ENCODE measurements around the gene ATRN. TPM values are rescaled to one million over a fixed set of nuclear protein-coding genes. Genes with fewer than 3 reads are reported as not detected.
A peak's percentile ranks its signal among the peaks of the same experiment; 100 is the strongest.

The ATRN gene
- total and polyA plus RNA-seq, 7 donors = 3.9 to 18.6 (median 14.7) TPM

- H3K9me3 ChIP-seq = no peaks in the 10 kb centered on the region
- ATAC-seq (peak; percentile 47 to 81 (median 72)), DNase-seq (no peak)
- H3K4me1 ChIP-seq = peaks cover 12% of the 10 kb centered on the region
- peak overlapping the region; percentile 42 for H3K27ac ChIP-seq
- no peak overlapping the region for H3K4me3 ChIP-seq
- H3K27me3 ChIP-seq (ENCODE audit: insufficient read depth in 3 of 3, low read length in 2 of 3) = peaks cover 0 to under 1% (median 0%) of the 10 kb centered on the region in 3 donors
- H3K36me3 ChIP-seq (ENCODE audit: insufficient read depth in 1 of 2, low read depth in 1 of 2) = no peaks in the 10 kb centered on the region
- intact Hi-C loops (cut with DNase I) = no loop called here
- 52 to 67% (median 58%) methylated on average over 2 of the region's 2 CpGs for WGBS, 3 donors
- no peak for TF ChIP-seq CTCF (IDR thresholded peaks at IDR 0.05)
These were observed 216.8 kb downstream of the ATRN start for GRCh38 chr20:3687655-3688054.

GRCh38 chr20:3689978-3690377 is 219.2 kb downstream of the ATRN start:
- intact Hi-C loops (cut with DNase I) = no loop called here

GRCh38 chr20:3690413-3690812 is 219.6 kb downstream of the ATRN start:
- ATAC-seq = no peak
- intact Hi-C loops (cut with DNase I) = no loop called here
- H3K4me3 ChIP-seq = no peak overlapping the region
- no peak overlapping the region for H3K27ac ChIP-seq
- WGBS, 3 donors = 93 to 96% (median 95%) methylated on average over 3 of the region's 3 CpGs
- no peak for TF ChIP-seq CTCF (IDR thresholded peaks at IDR 0.05)
- H3K27me3 ChIP-seq (ENCODE audit: insufficient read depth in 3 of 3, low read length in 2 of 3) = no peaks in the 10 kb centered on the region
- H3K36me3 ChIP-seq (ENCODE audit: insufficient read depth in 1 of 2, low read depth in 1 of 2) = no peaks in the 10 kb centered on the region
- H3K4me1 ChIP-seq = peaks cover 12% of the 10 kb centered on the region
- no peak for DNase-seq
- no peaks in the 10 kb centered on the region for H3K9me3 ChIP-seq

More at GRCh38 chr20:3689978-3690377, 219.2 kb downstream of the ATRN start:
- TF ChIP-seq CTCF (IDR thresholded peaks at IDR 0.05) = no peak
- H3K27ac ChIP-seq = no peak overlapping the region
- H3K9me3 ChIP-seq = no peaks in the 10 kb centered on the region
- 90 to 91% (median 90%) methylated on average over 11 of the region's 11 CpGs for WGBS, 3 donors
- no peaks in the 10 kb centered on the region for H3K27me3 ChIP-seq (ENCODE audit: insufficient read depth in 3 of 3, low read length in 2 of 3)
- ATAC-seq (no peak), DNase-seq (no peak)
- no peak overlapping the region for H3K4me3 ChIP-seq
- H3K36me3 ChIP-seq (ENCODE audit: insufficient read depth in 1 of 2, low read depth in 1 of 2) = no peaks in the 10 kb centered on the region
- H3K4me1 ChIP-seq = peaks cover 12% of the 10 kb centered on the region

- 91 to 94% (median 92%) methylated on average over 16 of the region's 16 CpGs for WGBS, 3 donors
- ATAC-seq (no peak), DNase-seq (no peak)
- H3K27me3 ChIP-seq (ENCODE audit: insufficient read depth in 3 of 3, low read length in 2 of 3) = no peaks in the 10 kb centered on the region
- intact Hi-C loops (cut with DNase I) = no loop called here
- no peak overlapping the region for H3K27ac ChIP-seq
- no peaks in the 10 kb centered on the region for H3K36me3 ChIP-seq (ENCODE audit: insufficient read depth in 1 of 2, low read depth in 1 of 2)
- H3K4me3 ChIP-seq = no peak overlapping the region
- H3K4me1 ChIP-seq = peaks cover 11% of the 10 kb centered on the region
- TF ChIP-seq CTCF (IDR thresholded peaks at IDR 0.05) = no peak
- H3K9me3 ChIP-seq = peaks cover 1% of the 10 kb centered on the region
These were observed 220.5 kb downstream of the ATRN start for GRCh38 chr20:3691306-3691705.

- peaks cover 8% of the 10 kb centered on the region for H3K4me1 ChIP-seq
- TF ChIP-seq CTCF (IDR thresholded peaks at IDR 0.05) = no peak
- 86 to 94% (median 87%) methylated on average over 9 of the region's 9 CpGs for WGBS, 3 donors
- intact Hi-C loops (cut with DNase I) = no loop called here
- ATAC-seq (no peak), DNase-seq (no peak)
- no peak overlapping the region for H3K4me3 ChIP-seq
- H3K9me3 ChIP-seq = peaks cover 3% of the 10 kb centered on the region
- H3K27ac ChIP-seq = no peak overlapping the region
- H3K36me3 ChIP-seq (ENCODE audit: insufficient read depth in 1 of 2, low read depth in 1 of 2) = no peaks in the 10 kb centered on the region
- H3K27me3 ChIP-seq (ENCODE audit: insufficient read depth in 3 of 3, low read length in 2 of 3) = no peaks in the 10 kb centered on the region
These were observed 221.1 kb downstream of the ATRN start for GRCh38 chr20:3691897-3692296.

Data from psoas muscle (tissue), 8 donors.